Liver (tissue), 9 donors: ENCODE data around the gene ACOT7. TPM values are rescaled to one million over a fixed set of nuclear protein-coding genes. Genes with fewer than 3 reads are reported as not detected.

ENCODE experiments used
- DNase-seq: peaks from one replicate; pipeline ENCODE4 v3.0.0-alpha.2; 2017; ENCODE audit warnings: low spot score
- H3K27ac ChIP-seq, 2 donors: one replicate each; pipeline ENCODE4 v1.7.0; 2013; ENCODE audit warnings: inconsistent platforms in 2 of 2, low read length in 2 of 2, control low read depth in 1 of 2, low read depth in 1 of 2, mild to moderate bottlenecking in 1 of 2
- H3K27me3 ChIP-seq, 4 donors: one replicate each; pipeline versions ENCODE4 v1.6.1 to v1.7.0; 2013; ENCODE audit warnings: low read length in 3 of 4, inconsistent platforms in 1 of 4, mild to moderate bottlenecking in 1 of 4, moderate library complexity in 1 of 4; ENCODE audit not compliant: control insufficient read depth in 4 of 4, insufficient read depth in 4 of 4
- H3K36me3 ChIP-seq, 4 donors: one replicate each; pipeline versions ENCODE4 v1.6.1 to v1.7.0; 2013; ENCODE audit warnings: low read length in 3 of 4, mild to moderate bottlenecking in 3 of 4, low read depth in 1 of 4, moderate library complexity in 1 of 4; ENCODE audit not compliant: control insufficient read depth in 4 of 4, insufficient read depth in 3 of 4
- H3K4me1 ChIP-seq, 4 donors: one replicate each; pipeline versions ENCODE4 v1.6.1 to v1.7.0; 2013; ENCODE audit warnings: low read length in 3 of 4, mild to moderate bottlenecking in 3 of 4, moderate library complexity in 1 of 4; ENCODE audit not compliant: control insufficient read depth in 4 of 4, insufficient read depth in 4 of 4
- H3K4me3 ChIP-seq, 3 donors: one replicate each; pipeline versions ENCODE4 v1.6.1 to v1.7.0; 2013; ENCODE audit warnings: low read length in 3 of 3, control low read depth in 1 of 3, low read depth in 1 of 3, mild to moderate bottlenecking in 1 of 3
- H3K9ac ChIP-seq, 2 donors: one replicate each; pipeline ENCODE4 v1.7.0; 2013; ENCODE audit warnings: low read length in 2 of 2, mild to moderate bottlenecking in 2 of 2, moderate library complexity in 2 of 2, control low read depth in 1 of 2, low read depth in 1 of 2
- H3K9me3 ChIP-seq, 4 donors: one replicate each; pipeline versions ENCODE4 v1.6.1 to v1.7.0; 2013; ENCODE audit warnings: low read length in 3 of 4; ENCODE audit not compliant: control insufficient read depth in 4 of 4
- ATF3 ChIP-seq: IDR thresholded peaks from 2 replicates; pipeline ENCODE4 v1.6.1; 2016; ENCODE audit warnings: antibody characterized with exemption
- CTCF ChIP-seq: fragments of 150-350 bp; IDR thresholded peaks from 2 replicates; pipeline ENCODE4 v1.5.1; 2017; ENCODE audit warnings: improper control_type of control experiment, low read depth, low read length; ENCODE audit not compliant: missing input control
- FOXA1 ChIP-seq: IDR thresholded peaks from 2 replicates; pipeline ENCODE4 v1.6.1; 2016; ENCODE audit warnings: antibody characterized with exemption
- GABPA ChIP-seq, 2 donors: IDR thresholded peaks in 1 of 2; conservative IDR thresholded peaks in 1 of 2; 2 replicates each; pipeline ENCODE4 v1.6.1; 2016; ENCODE audit warnings: antibody characterized with exemption in 2 of 2, mild to moderate bottlenecking in 1 of 2, moderate library complexity in 1 of 2
- HNF4A ChIP-seq, 2 donors: conservative IDR thresholded peaks; 2 replicates each; pipeline ENCODE4 v1.6.1; 2016; ENCODE audit warnings: antibody characterized with exemption in 2 of 2, mild to moderate bottlenecking in 2 of 2
- HNF4G ChIP-seq: IDR thresholded peaks from 2 replicates; pipeline ENCODE4 v1.6.1; 2016; ENCODE audit warnings: antibody characterized with exemption
- JUND ChIP-seq, 2 donors: IDR thresholded peaks; 2 replicates each; pipeline ENCODE4 v1.6.1; 2016; ENCODE audit warnings: antibody characterized with exemption in 2 of 2
- NR2F2 ChIP-seq: IDR thresholded peaks from 2 replicates; pipeline ENCODE4 v1.6.1; 2016; ENCODE audit warnings: antibody characterized with exemption
- RAD21 ChIP-seq, 2 donors: IDR thresholded peaks; 2 replicates each; pipeline ENCODE4 v1.6.1; 2016; ENCODE audit warnings: antibody characterized with exemption in 2 of 2, mild to moderate bottlenecking in 2 of 2
- REST ChIP-seq: IDR thresholded peaks from 2 replicates; pipeline ENCODE4 v1.6.1; 2016; ENCODE audit warnings: antibody characterized with exemption, mild to moderate bottlenecking
- RXRA ChIP-seq, 2 donors: IDR thresholded peaks; 2 replicates each; pipeline ENCODE4 v1.6.1; 2017 to 2018; ENCODE audit warnings: antibody characterized with exemption in 2 of 2, mild to moderate bottlenecking in 1 of 2
- SP1 ChIP-seq: IDR thresholded peaks from 2 replicates; pipeline ENCODE4 v1.6.1; 2018; ENCODE audit warnings: antibody characterized with exemption, mild to moderate bottlenecking
- TAF1 ChIP-seq: conservative IDR thresholded peaks from 2 replicates; pipeline ENCODE4 v1.6.1; 2016; ENCODE audit warnings: antibody characterized with exemption, mild to moderate bottlenecking
- YY1 ChIP-seq: IDR thresholded peaks from 2 replicates; pipeline ENCODE4 v1.6.1; 2016; ENCODE audit warnings: antibody characterized with exemption, mild to moderate bottlenecking
- ZBTB33 ChIP-seq: IDR thresholded peaks from 2 replicates; pipeline ENCODE4 v1.6.1; 2016; ENCODE audit warnings: antibody characterized with exemption
- WGBS: extraction: QIAGEN DNeasy Blood & Tissue Kit; methylation state at CpG from one replicate; pipeline ENCODE4 v1.1.7; 2013; 5-methylcytosine and 5-hydroxymethylcytosine counted together
- polyA plus RNA-seq, 2 donors: library from polyadenylated mRNA; stranded (reverse) in 1 of 2; unstranded in 1 of 2; fragments of 200-250 nt in 1 of 2; fragments of >200 nt in 1 of 2; fragmentation: Nextera tagmentation in 1 of 2; extraction: Ambion mirVana in 1 of 2; gene quantifications; one replicate each; pipeline versions ENCODE4 v1.2.1 to v1.2.3, GENCODE V29; 2013 to 2015
- total RNA-seq, 2 donors: library from RNA; depleted of rRNA; stranded (reverse); fragments of >200 nt; gene quantifications; one replicate each; pipeline ENCODE4 v1.2.3, GENCODE V29; 2014
- donor health status: healthy.
- donor health status: healthy.
- donor health status: healthy.
- donor health status: healthy.
- donor health status: healthy.

The ACOT7 gene
- total and polyA plus RNA-seq, 4 donors: 8.7 to 14.4 (median 10.4) TPM

- Histone ChIP-seq H3K4me1 (peaks cover 2 to 11% (median 9%) of the 10 kb centered on the region in 4 donors), H3K9ac (no peak overlapping the region), H3K27ac (no peak overlapping the region), H3K36me3 (no peaks in the 10 kb centered on the region), H3K27me3 (peaks cover 0 to 3% (median 0%) of the 10 kb centered on the region in 4 donors), H3K4me3 (no peak overlapping the region), H3K9me3 (no peaks in the 10 kb centered on the region)
- DNase-seq: no peak
- TF ChIP-seq RXRA (IDR thresholded peaks at IDR 0.05) (peak in 1 of 2 donors; percentile 28), GABPA (IDR thresholded peaks at IDR 0.05 in 1 of 2, conservative IDR thresholded peaks at IDR 0.05 in 1 of 2) (no peak), YY1 (no peak), NR2F2 (no peak), JUND (IDR thresholded peaks at IDR 0.05) (peak in 1 of 2 donors; percentile 14), FOXA1 (no peak), RAD21 (IDR thresholded peaks at IDR 0.05) (peak in 1 of 2 donors; percentile 29), SP1 (peak; percentile 48), TAF1 (no peak), HNF4A (conservative IDR thresholded peaks at IDR 0.05) (peak; percentile 13 to 39), ZBTB33 (no peak), ATF3 (peak; percentile 86), REST (no peak)
- WGBS: 67% methylated on average over 13 of the region's 13 CpGs
These were observed 16.8 kb upstream of the ACOT7 start for GRCh38 chr1:6410248-6410893.

- no peak for DNase-seq
- 93% methylated on average over 6 of the region's 6 CpGs for WGBS
- H3K36me3 ChIP-seq: no peaks in the 10 kb centered on the region
- H3K4me1 ChIP-seq: peaks cover 1 to 11% (median 9%) of the 10 kb centered on the region in 4 donors
- H3K9me3 ChIP-seq: no peaks in the 10 kb centered on the region
- H3K27ac ChIP-seq: no peak overlapping the region
- H3K4me3 ChIP-seq: no peak overlapping the region
- H3K9ac ChIP-seq: no peak overlapping the region
- peaks cover 0 to 4% (median 0%) of the 10 kb centered on the region in 4 donors for H3K27me3 ChIP-seq
- TF ChIP-seq HNF4G (no peak), REST (no peak), JUND (IDR thresholded peaks at IDR 0.05) (no peak), CTCF (no peak), RXRA (IDR thresholded peaks at IDR 0.05) (no peak), GABPA (IDR thresholded peaks at IDR 0.05 in 1 of 2, conservative IDR thresholded peaks at IDR 0.05 in 1 of 2) (no peak), FOXA1 (no peak), YY1 (no peak), ATF3 (no peak)
These were observed 16.2 kb upstream of the ACOT7 start for GRCh38 chr1:6409733-6410132.
